ENCODE measurements around the gene PLXNA2. TPM values are rescaled to one million over a fixed set of nuclear protein-coding genes. Genes with fewer than 3 reads are reported as not detected.

PLXNA2 gene
- total and polyA plus RNA-seq, 7 donors, result 4.4 to 33.6 (median 20.8) TPM

- H3K27ac ChIP-seq, result no peak overlapping the region
- 82 to 97% (median 93%) methylated on average over 2 of the region's 2 CpGs for WGBS, 3 donors
- no peak for TF ChIP-seq CTCF (IDR thresholded peaks at IDR 0.05)
- H3K27me3 ChIP-seq (ENCODE audit: insufficient read depth in 3 of 3, low read length in 2 of 3), result no peaks in the 10 kb centered on the region
- H3K4me1 ChIP-seq, result peaks cover 49% of the 10 kb centered on the region
- ATAC-seq (no peak), DNase-seq (no peak)
- peaks cover 0 to 2% of the 10 kb centered on the region in 2 donors for H3K36me3 ChIP-seq (ENCODE audit: insufficient read depth in 1 of 2, low read depth in 1 of 2)
- no peaks in the 10 kb centered on the region for H3K9me3 ChIP-seq
- intact Hi-C loops (cut with DNase I), result no loop called here
- H3K4me3 ChIP-seq, result no peak overlapping the region
Observed at GRCh38 chr1:208228550-208228949, 15.6 kb downstream of the PLXNA2 start.

GRCh38 chr1:208228026-208228425, 16.2 kb downstream of the PLXNA2 start:
- Histone ChIP-seq H3K4me1 (peaks cover 44% of the 10 kb centered on the region), H3K36me3 (ENCODE audit: insufficient read depth in 1 of 2, low read depth in 1 of 2) (peaks cover 0 to 2% of the 10 kb centered on the region in 2 donors), H3K4me3 (no peak overlapping the region), H3K27me3 (ENCODE audit: insufficient read depth in 3 of 3, low read length in 2 of 3) (no peaks in the 10 kb centered on the region), H3K9me3 (no peaks in the 10 kb centered on the region), H3K27ac (peak overlapping the region; percentile 25)
- ATAC-seq (peak in 1 of 4 donors; percentile 42), DNase-seq (no peak)
- TF ChIP-seq CTCF (IDR thresholded peaks at IDR 0.05), result no peak
- intact Hi-C loops (cut with DNase I), result no loop called here
- 82 to 88% (median 86%) methylated on average over 3 of the region's 3 CpGs for WGBS, 3 donors

GRCh38 chr1:208227366-208227765, 16.8 kb downstream of the PLXNA2 start:
- ATAC-seq, result peak in 1 of 4 donors; percentile 18
- Histone ChIP-seq H3K36me3 (ENCODE audit: insufficient read depth in 1 of 2, low read depth in 1 of 2) (peaks cover 0 to 2% of the 10 kb centered on the region in 2 donors), H3K27ac (peak overlapping the region; percentile 25), H3K27me3 (ENCODE audit: insufficient read depth in 3 of 3, low read length in 2 of 3) (no peaks in the 10 kb centered on the region), H3K4me3 (no peak overlapping the region), H3K4me1 (peaks cover 43% of the 10 kb centered on the region), H3K9me3 (no peaks in the 10 kb centered on the region)
- intact Hi-C loops (cut with DNase I), result no loop called here
- no peak for DNase-seq
- no peak for TF ChIP-seq CTCF (IDR thresholded peaks at IDR 0.05)
- WGBS, 3 donors, result 50 to 78% (median 55%) methylated on average over 4 of the region's 4 CpGs

- Histone ChIP-seq H3K27me3 (ENCODE audit: insufficient read depth in 3 of 3, low read length in 2 of 3) (no peaks in the 10 kb centered on the region), H3K4me3 (no peak overlapping the region), H3K9me3 (no peaks in the 10 kb centered on the region), H3K36me3 (ENCODE audit: insufficient read depth in 1 of 2, low read depth in 1 of 2) (peaks cover 0 to 2% of the 10 kb centered on the region in 2 donors), H3K4me1 (peaks cover 43% of the 10 kb centered on the region), H3K27ac (peak overlapping the region; percentile 47)
- intact Hi-C loops (cut with DNase I), result no loop called here
- no peak for ATAC-seq
- WGBS, 3 donors, result 56 to 71% (median 60%) methylated on average over 13 of the region's 13 CpGs
- DNase-seq, result no peak
- no peak for TF ChIP-seq CTCF (IDR thresholded peaks at IDR 0.05)
Observed at GRCh38 chr1:208225954-208226937, 17.9 kb downstream of the PLXNA2 start.

All from psoas muscle (tissue), 8 donors.